Measurements from ENCODE around the gene IL12RB1. TPM values are rescaled to one million over a fixed set of nuclear protein-coding genes. Genes with fewer than 3 reads are reported as not detected.
"Not testable (repeated sequence)": the region's sequence is repeated elsewhere in the genome, so short reads cannot be mapped to it uniquely, and the experiment has no call there.

The IL12RB1 gene
- polyA plus RNA-seq, 4 donors: 0.13 to 0.46 (median 0.19) TPM

GRCh38 chr19:18053576-18054219 is 33.0 kb downstream of the IL12RB1 start:
- no peak for DNase-seq (ENCODE audit: low read depth in 4 of 4, low spot score in 3 of 4)

DNA sequence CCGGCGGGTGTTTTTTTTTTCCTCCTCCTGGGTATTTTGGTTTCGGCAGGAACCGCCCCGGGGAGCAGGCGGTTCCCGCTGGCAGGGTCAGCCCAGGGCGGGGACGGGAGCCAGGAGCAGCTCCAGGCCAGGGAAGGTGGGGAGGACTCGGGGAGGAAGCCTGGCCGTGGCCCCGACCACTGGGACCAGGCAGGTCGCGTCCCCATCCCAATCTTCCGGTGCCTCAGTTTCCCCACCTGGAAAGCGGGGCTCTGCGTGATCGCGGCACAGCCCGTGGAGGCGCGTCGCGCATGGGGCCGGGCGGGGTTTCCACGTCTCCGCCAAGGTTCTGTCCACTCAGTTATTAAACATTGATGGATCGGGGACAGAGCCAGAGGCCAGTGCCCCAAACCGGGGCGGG is 34.8 kb downstream of the IL12RB1 start:
- no peak for DNase-seq (ENCODE audit: low read depth in 4 of 4, low spot score in 3 of 4)

GRCh38 chr19:18049385-18049784 is 37.3 kb downstream of the IL12RB1 start:
- DNase-seq (ENCODE audit: low read depth in 4 of 4, low spot score in 3 of 4): peak in 1 of 4 donors; percentile 22

GRCh38 chr19:18046059-18046718 is 40.5 kb downstream of the IL12RB1 start:
- DNase-seq (ENCODE audit: low read depth in 4 of 4, low spot score in 3 of 4): no peak

DNA sequence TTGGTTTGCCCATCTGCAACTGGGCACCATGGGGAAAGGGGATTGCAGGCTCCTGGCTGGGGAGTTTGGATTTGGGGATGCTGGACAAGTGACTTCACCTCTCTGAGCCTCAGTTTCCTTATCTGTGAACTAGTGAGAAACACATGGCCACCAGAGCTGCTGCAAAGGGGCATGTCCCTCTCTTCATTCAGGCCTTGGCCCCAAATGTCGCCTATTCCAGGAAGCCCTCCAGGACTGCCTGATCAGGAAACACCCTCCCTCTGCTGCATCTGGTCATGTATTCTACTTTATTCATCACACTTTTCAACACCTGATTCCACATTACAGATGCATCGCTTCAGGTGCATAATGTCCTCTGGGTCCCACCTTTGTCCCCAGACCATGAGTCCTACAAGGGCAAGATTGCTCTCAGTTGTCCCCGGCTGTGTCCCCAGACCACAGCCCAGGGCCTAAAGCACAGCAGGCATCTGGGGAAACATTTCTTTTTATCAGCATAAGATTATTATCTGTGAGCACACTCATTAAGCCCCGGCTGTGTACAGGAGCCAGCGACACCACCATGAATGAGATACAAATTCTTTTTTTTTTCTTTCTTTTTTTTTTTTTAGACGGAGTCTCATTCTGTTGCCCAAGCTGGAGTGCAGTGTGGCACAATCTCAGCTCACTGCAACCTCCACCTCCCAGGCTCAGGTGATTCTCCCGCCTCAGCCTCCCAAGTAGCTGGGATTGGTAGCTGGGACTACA is 41.3 kb downstream of the IL12RB1 start:
- no peak for DNase-seq (ENCODE audit: low read depth in 4 of 4, low spot score in 3 of 4)

- DNase-seq (ENCODE audit: low read depth in 4 of 4, low spot score in 3 of 4): peak in 1 of 4 donors; percentile 37
Observed at GRCh38 chr19:18044825-18045304, 41.9 kb downstream of the IL12RB1 start.

GRCh38 chr19:18043676-18044075 is 43.1 kb downstream of the IL12RB1 start:
- no peak for DNase-seq (ENCODE audit: low read depth in 4 of 4, low spot score in 3 of 4)

GRCh38 chr19:18041054-18041453 is 45.7 kb downstream of the IL12RB1 start:
- no peak for DNase-seq (ENCODE audit: low read depth in 4 of 4, low spot score in 3 of 4)

DNA sequence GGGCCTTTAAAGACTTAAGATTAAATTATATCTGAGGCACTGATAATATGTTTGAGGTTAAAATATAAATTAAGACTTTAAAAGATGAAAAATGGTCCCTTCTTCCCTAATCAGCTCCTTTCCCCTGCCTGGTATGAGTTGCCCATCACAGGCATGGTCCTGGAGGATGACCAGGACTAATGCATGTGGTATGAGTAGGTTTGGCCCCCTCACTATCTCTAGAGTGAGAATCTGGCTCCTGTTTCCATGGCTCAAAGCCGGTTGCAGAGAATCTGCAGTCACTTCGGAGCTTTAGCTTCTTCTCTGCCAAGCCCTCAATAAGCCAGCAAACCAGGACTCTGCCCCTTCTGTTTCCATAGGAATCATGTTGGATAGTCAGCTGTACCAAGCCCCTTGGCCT is 54.6 kb downstream of the IL12RB1 start:
- not testable (repeated sequence) for DNase-seq (ENCODE audit: low read depth in 4 of 4, low spot score in 3 of 4)

- not testable (repeated sequence) for DNase-seq (ENCODE audit: low read depth in 4 of 4, low spot score in 3 of 4)
Observed at GRCh38 chr19:18031401-18031800, 55.3 kb downstream of the IL12RB1 start.

GRCh38 chr19:18029617-18030338 is 57.0 kb downstream of the IL12RB1 start:
- no peak for DNase-seq (ENCODE audit: low read depth in 4 of 4, low spot score in 3 of 4)

DNA sequence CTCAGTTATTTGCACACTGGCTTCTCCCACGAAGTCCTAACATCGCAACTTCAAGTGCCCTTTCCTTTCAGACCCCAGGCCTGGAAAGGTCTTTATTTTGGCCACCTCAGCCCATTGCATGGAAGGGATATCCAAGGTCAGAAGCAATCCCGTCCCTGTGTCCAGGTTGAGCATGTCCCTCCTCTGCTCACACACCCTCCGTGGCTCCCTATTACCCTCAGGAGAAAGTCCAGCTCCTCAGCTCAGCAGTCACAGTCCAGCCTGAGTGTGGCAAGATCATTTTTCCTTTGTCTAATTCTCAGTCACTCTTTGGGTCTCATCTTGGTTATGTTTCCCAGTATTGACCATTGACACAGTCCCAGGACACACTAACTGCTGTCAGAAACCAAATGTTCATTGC is 59.6 kb downstream of the IL12RB1 start:
- DNase-seq (ENCODE audit: low read depth in 4 of 4, low spot score in 3 of 4): no peak

DNA sequence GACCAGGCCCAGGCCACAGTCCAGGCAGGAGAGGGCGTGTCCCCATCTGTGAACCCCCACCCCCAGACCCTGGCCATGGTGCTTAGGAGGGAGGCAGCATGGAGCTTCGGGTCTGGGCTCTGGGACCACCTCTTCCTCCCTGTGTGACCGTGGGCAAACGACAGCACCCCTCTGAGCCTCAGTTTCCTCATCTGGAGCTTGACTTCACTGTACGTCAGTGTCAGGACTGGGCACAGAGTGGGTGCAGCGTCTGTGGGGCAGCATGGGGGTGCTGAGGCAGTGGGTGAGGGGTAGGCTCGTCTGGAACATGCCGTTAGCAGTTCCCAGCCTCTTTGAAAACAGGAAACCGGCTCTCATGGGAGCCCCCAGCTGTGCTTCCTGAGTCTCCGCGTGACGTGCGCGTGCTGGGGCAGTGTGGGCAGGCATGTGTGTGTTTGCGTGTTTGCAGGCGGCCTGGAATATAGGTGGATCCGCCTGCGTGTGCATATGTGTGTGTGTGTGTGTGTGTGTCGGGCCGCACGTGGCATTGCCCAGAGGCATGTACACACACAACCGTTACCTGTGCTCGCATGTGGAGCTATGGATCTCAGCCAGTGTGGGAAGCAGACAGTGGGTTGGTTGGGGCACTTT is 63.0 kb downstream of the IL12RB1 start:
- no peak for DNase-seq (ENCODE audit: low read depth in 4 of 4, low spot score in 3 of 4)

- DNase-seq (ENCODE audit: low read depth in 4 of 4, low spot score in 3 of 4): no peak
Observed at GRCh38 chr19:18021121-18021755, 65.5 kb downstream of the IL12RB1 start.

- no peak for DNase-seq (ENCODE audit: low read depth in 4 of 4, low spot score in 3 of 4)
Observed at GRCh38 chr19:18020212-18021085, 66.3 kb downstream of the IL12RB1 start.

- no peak for DNase-seq (ENCODE audit: low read depth in 4 of 4, low spot score in 3 of 4)
Observed at GRCh38 chr19:18017275-18018083, 69.3 kb downstream of the IL12RB1 start.

DNA sequence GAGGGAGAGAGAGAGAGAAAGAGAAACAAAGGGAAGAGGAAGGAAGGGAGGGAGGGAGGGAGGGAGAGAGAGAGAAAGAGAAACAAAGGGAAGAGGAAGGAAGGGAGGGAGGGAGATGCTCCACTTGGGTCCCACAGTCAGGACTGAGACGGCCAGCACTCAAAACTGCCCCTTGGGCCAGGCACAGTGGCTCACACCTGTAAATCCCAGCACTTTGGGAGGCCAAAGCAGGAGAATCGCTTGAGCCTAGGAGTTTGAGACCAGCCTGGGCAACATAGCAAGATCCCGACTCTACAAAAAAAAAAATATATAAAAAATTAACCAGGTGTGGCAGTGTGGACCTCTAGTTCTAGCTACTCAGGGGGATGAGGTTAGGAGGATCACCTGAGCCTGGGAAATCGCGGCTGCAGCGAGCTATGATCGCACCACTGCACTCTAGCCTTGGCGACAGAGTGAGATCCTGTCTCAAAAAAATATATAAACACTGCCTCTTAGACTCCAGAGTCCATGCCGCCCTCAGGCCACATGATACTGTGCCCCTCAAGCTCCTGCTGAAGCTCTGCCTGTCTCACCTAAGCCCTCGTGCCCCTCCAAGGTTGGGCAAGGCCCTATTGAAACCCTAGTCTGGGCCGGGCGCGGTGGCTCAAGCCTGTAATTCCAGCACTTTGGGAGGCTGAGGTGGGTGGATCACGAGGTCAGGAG is 70.4 kb downstream of the IL12RB1 start:
- DNase-seq (ENCODE audit: low read depth in 4 of 4, low spot score in 3 of 4): no peak

- DNase-seq (ENCODE audit: low read depth in 4 of 4, low spot score in 3 of 4): no peak
Observed at GRCh38 chr19:18014197-18014596, 72.5 kb downstream of the IL12RB1 start.
